WI38 (cell line): Measurements from ENCODE around the gene RIOK1.

Experiments
- H3K4me3 ChIP-seq: 2 replicates; pipeline ENCODE4 v1.5.1; 2011; ENCODE audit warnings: low read depth, mild to moderate bottlenecking, control low read depth, low read length
- CTCF ChIP-seq: IDR thresholded peaks from 2 replicates; pipeline ENCODE4 v1.5.1; 2012; ENCODE audit warnings: low read depth, mild to moderate bottlenecking, control low read depth, low read length

RIOK1 gene

GRCh38 chr6:7421066-7421465, 31.5 kb downstream of the RIOK1 start:
- H3K4me3 ChIP-seq: no peak overlapping the region
- TF ChIP-seq CTCF: no peak

GRCh38 chr6:7424058-7424457, 34.5 kb downstream of the RIOK1 start:
- TF ChIP-seq CTCF: no peak
- H3K4me3 ChIP-seq: no peak overlapping the region

- no peak overlapping the region for H3K4me3 ChIP-seq
- TF ChIP-seq CTCF: no peak
Observed at GRCh38 chr6:7424967-7425807, 35.6 kb downstream of the RIOK1 start.

GRCh38 chr6:7425808-7426190, 36.2 kb downstream of the RIOK1 start:
- TF ChIP-seq CTCF: no peak
- H3K4me3 ChIP-seq: no peak overlapping the region

- TF ChIP-seq CTCF: no peak
- H3K4me3 ChIP-seq: no peak overlapping the region
Observed at GRCh38 chr6:7426447-7427169, 37.0 kb downstream of the RIOK1 start.

GRCh38 chr6:7431313-7431673, 41.7 kb downstream of the RIOK1 start:
- no peak overlapping the region for H3K4me3 ChIP-seq
- TF ChIP-seq CTCF: no peak

GRCh38 chr6:7431674-7432390, 42.2 kb downstream of the RIOK1 start:
- no peak for TF ChIP-seq CTCF

More at GRCh38 chr6:7431674-7432390, 42.2 kb downstream of the RIOK1 start:
- no peak overlapping the region for H3K4me3 ChIP-seq
